HG03060 (cell line): Measurements from ENCODE around the gene S100A7A.

Experiments used
- ATAC-seq: cut with Tn5 transposase; IDR thresholded peaks from one replicate; pipeline ENCODE4 v1.9.1; 2021; ENCODE audit warnings: low read depth, moderate number of reproducible peaks; ENCODE audit not compliant: unreplicated experiment

Gene S100A7A

GRCh38 chr1:153415850-153416570, at the start of gene S100A7A:
Gene S100A7A (plus strand): TSS chr1:153416520. CDS start chr1:153418083, 1,563 bp downstream.
- ATAC-seq, result no peak

GRCh38 chr1:153367090-153367489, 49.2 kb upstream of the S100A7A start:
- no peak for ATAC-seq

- ATAC-seq, result no peak
Measured at GRCh38 chr1:153368495-153368894, 47.8 kb upstream of the S100A7A start.

DNA sequence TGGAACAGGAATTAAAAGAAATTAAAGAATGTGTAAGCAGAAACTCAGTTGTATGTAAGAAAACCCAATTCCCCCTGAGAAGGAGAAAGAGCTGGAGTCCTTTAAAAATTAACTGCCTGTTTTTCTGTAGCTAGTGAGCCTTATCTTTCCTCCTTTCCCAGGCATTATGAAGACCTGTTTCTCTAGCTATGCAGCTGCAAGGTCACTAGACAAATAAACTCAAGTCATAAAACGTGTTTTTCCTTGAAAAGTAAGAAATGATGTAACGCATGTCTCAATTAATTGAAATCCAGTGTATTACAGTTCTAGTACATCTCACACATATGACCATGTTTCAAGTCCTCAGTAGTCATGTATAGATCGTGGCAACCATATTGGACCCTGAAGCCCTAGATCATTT, 46.2 kb upstream of the S100A7A start:
- ATAC-seq, result no peak

DNA sequence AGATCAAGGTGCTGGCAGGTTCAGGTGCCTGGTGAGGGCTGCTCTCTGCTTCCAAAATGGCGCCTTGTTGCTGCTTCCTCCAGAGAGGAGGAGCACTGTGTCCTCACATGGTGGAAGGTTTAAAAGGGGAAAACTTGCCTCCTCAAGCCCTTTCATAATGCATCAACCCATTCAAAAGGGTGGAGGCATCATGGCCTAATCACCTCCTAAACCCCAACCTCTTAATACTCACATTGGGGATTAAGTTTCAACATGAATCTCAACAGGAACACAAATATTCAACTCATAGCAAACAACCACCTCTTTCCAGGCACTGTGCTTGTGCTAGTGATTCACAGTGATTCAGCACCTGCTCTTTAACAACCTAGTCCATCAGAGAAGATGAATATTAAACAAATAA, 45.1 kb upstream of the S100A7A start:
- no peak for ATAC-seq

GRCh38 chr1:153372571-153372970, 43.7 kb upstream of the S100A7A start:
- ATAC-seq, result no peak

- ATAC-seq, result no peak
Measured at GRCh38 chr1:153374071-153374470, 42.2 kb upstream of the S100A7A start.

DNA sequence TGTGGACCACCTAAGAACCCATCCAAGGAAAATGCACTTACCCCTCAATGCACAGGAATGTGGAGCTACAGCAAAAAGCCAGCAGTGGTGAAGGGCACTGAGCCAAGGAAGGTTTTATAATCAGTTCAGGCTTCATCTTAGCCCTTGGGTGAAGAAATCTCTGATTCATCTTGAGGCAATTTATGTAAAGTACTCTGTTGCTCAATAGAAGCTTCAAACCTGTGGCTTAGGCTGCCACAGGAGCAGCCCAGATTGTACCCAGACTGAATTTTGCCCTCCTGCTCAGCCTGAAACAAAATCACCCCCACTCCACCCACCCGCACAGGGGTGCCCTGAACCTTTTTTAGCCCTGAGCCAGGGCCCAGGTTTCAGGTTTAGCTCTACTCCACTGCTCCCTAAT, 40.8 kb upstream of the S100A7A start, which contains the start of gene S100A12:
S100A12 (minus strand) TSS at position 111 of the 400 bp plus-strand sequence. CDS start 1,029 bp downstream, outside the sequence.
- ATAC-seq, result no peak

GRCh38 chr1:153379591-153379990, 36.7 kb upstream of the S100A7A start:
- no peak for ATAC-seq

DNA sequence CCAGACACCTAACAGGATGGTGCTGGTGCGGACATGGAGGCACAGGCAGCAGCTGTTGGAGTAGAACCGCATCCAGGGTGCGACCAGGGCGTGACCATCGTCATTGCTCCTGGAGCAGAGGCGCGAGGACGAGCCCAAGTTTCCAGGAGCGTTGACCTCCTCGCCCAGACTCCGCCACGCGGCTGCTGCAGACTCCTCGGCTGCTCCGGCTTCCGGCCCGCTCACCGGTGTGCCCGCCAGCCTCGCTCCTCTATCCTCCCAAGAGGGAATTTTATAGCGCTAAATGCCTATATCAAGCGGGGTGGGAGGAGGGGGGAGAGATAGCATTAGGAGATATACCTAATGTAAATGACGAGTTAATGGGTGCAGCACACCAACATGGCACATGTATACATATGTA, 35.6 kb upstream of the S100A7A start:
- ATAC-seq, result no peak

DNA sequence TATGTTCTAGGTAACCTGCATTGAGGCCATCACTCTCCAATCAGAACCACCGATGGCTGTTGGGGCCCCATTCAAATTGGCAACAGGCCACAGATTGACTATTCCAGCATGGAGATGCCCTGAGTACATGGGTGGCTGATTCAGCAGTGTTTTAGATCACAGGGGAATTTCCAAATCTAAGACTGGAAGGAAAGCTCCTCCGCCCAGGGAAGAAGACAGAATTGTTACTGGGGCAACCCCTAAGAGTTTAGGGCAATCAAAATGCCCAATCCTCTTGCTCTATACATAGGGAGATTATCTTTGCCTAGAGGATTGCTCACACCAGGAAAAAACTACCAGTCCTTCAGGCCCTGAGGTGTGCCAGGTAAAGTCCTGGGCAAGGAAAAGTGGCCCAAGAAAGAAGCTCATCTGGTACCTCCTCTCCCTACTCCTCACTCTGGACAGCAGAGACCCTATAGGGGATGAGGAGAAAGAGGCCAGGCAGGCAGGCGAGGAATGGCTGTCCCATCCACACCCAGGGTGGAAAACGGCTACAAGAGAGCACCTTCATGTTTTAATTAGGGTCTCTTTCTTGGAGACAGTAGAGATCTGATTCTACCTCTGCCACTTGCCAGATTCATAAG, 31.3 kb upstream of the S100A7A start:
- ATAC-seq, result no peak

DNA sequence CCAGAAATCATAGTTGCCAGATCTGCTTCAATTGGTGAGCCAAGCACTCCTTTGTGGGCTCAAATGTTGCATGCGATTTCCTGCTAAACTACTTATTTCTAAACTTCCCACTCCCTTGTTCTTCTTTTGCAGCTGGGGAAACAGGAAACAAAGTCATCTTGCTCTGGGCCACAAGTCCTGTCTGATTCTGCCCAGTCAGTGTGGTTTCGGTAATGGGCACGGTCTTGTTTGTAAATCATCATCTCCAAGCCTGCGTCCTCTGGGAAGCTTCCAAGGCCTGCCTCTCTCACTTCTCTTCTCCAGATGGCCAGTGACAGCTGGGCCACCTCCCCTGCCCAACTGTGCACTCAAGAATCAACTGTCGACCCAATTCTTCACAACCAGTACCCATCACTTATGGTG, 29.8 kb upstream of the S100A7A start:
- ATAC-seq, result no peak

GRCh38 chr1:153387001-153387400, 29.3 kb upstream of the S100A7A start:
- no peak for ATAC-seq

GRCh38 chr1:153387785-153388184, 28.5 kb upstream of the S100A7A start:
- no peak for ATAC-seq

- ATAC-seq, result no peak
Measured at GRCh38 chr1:153389401-153389800, 26.9 kb upstream of the S100A7A start.

GRCh38 chr1:153389973-153390879, 26.1 kb upstream of the S100A7A start:
- ATAC-seq, result no peak

DNA sequence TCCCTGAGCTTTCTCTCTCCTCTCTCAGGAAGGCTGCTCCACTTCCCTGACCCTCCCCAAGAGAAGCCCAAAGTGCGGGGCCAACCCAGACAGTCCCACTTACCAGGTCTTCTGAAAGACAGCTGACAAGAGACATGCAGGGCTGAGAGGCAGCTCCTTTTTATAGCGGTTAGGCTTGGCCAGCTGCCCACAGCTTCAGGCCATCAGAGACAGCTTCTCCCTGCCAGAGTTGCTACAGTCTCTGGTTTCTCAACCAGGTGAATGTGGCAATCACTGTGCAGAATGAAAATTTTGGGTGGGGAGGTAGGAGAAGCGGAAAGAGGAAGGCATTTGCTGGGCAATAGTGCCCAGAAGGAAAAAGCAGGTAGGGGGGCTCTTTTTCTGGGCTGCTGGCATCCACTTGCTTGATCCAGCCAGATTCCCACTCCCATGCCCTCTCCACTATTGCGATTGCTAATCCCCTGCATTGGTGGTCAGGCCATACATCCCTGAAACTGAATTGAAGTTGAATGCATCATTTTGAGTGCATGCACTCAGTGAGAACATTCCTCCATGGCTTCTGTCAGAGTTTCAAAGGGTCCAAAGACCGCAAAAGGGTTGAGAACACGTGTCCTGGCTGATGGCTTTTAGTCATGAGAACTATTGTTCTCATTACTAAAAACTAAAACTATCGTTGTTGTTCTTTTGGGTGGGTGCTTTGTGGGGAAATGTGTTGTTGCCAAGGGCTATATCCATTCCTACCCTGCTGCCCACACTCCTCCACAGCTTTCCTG, 25.2 kb upstream of the S100A7A start, which contains the start of gene S100A8:
S100A8 (minus strand) TSS at position 136 of the 773 bp plus-strand sequence. CDS start 538 bp downstream, outside the sequence.
- ATAC-seq, result no peak

- ATAC-seq, result no peak
Measured at GRCh38 chr1:153392258-153392657, 24.1 kb upstream of the S100A7A start.

DNA sequence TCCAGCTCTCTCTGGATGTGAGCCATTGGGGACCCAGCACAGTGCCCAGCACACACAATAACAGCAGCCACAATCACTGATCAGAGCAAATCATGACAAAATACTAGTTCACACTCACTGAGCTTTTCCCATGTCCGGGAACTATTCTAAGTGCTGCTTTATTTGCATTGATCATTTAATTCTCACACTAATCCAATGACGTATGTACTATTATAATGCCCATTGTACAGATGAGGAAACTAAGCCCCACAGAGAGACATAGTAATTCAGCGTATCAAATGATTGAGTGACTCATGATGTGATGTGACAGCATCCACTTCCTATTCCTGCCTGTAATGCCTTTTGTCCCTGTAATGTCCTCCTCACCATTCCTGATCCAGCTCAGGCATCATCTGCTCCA, 23.5 kb upstream of the S100A7A start:
- ATAC-seq, result no peak

GRCh38 chr1:153393926-153394325, 22.4 kb upstream of the S100A7A start:
- ATAC-seq, result no peak
